DND-41 (cell line): ENCODE results near the gene IL12RB2.

Experiments used
- CTCF ChIP-seq: IDR thresholded peaks from 2 replicates; pipeline ENCODE4 v1.5.1; 2012; ENCODE audit warnings: borderline replicate concordance, low read length, moderate library complexity, mild to moderate bottlenecking; ENCODE audit not compliant: poor library complexity, severe bottlenecking; ENCODE audit errors: extremely low read depth
- EZH2 ChIP-seq: IDR thresholded peaks from 3 replicates; pipeline ENCODE4 v1.6.1; 2012; ENCODE audit warnings: borderline replicate concordance, low read depth, mild to moderate bottlenecking, moderate library complexity, low read length, inconsistent platforms; ENCODE audit not compliant: severe bottlenecking

GRCh38 chr1:67274623-67275325, 32.9 kb upstream of the IL12RB2 start:
- TF ChIP-seq CTCF (no peak), EZH2 (no peak)
